ENCODE data around the gene CALHM6. TPM values are rescaled to one million over a fixed set of nuclear protein-coding genes. Genes with fewer than 3 reads are reported as not detected.
"Not testable (repeated sequence)": the region's sequence is repeated elsewhere in the genome, so short reads cannot be mapped to it uniquely, and the experiment has no call there.

The CALHM6 gene
- total RNA-seq, 1 experiment from 2014 or later = not detected

GRCh38 chr6:116492331-116493067 lies 31.3 kb downstream of the CALHM6 start:
- peaks cover 11% of the 10 kb centered on the region for H3K27me3 Mint-ChIP-seq (ENCODE audit: insufficient read depth, unreplicated experiment)
- Histone ChIP-seq H3K9me3 (no peaks in the 10 kb centered on the region), H3K36me3 (ENCODE audit: control insufficient read depth, insufficient read depth, low read length) (no peaks in the 10 kb centered on the region), H3K4me3 (ENCODE audit: low read depth, low read length) (no peak overlapping the region), H3K4me1 (no peaks in the 10 kb centered on the region), H3K27me3 (replicated peaks; ENCODE audit: control insufficient read depth, insufficient read depth, low read length) (no peaks in the 10 kb centered on the region)
- TF ChIP-seq, protein P1, sequence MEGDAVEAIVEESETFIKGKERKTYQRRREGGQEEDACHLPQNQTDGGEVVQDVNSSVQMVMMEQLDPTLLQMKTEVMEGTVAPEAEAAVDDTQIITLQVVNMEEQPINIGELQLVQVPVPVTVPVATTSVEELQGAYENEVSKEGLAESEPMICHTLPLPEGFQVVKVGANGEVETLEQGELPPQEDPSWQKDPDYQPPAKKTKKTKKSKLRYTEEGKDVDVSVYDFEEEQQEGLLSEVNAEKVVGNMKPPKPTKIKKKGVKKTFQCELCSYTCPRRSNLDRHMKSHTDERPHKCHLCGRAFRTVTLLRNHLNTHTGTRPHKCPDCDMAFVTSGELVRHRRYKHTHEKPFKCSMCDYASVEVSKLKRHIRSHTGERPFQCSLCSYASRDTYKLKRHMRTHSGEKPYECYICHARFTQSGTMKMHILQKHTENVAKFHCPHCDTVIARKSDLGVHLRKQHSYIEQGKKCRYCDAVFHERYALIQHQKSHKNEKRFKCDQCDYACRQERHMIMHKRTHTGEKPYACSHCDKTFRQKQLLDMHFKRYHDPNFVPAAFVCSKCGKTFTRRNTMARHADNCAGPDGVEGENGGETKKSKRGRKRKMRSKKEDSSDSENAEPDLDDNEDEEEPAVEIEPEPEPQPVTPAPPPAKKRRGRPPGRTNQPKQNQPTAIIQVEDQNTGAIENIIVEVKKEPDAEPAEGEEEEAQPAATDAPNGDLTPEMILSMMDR (IDR thresholded peaks at IDR 0.05; ENCODE audit: insufficient read depth in 1 of 2, low read depth in 1 of 2, low read length in 1 of 2, severe bottlenecking in 1 of 2, unreplicated experiment in 1 of 2) = no peak
- H3K27ac Mint-ChIP-seq (ENCODE audit: unreplicated experiment) = no peak overlapping the region
- ChIA-PET POLR2A (no interaction called here), CTCF (no interaction called here)
- intact Hi-C loops (cut with micrococcal nuclease; ENCODE audit: unreplicated experiment) = no loop called here
- no peaks in the 10 kb centered on the region for H3K4me1 Mint-ChIP-seq (ENCODE audit: low read depth, unreplicated experiment)
- H3K4me3 Mint-ChIP-seq (ENCODE audit: unreplicated experiment) = no peak overlapping the region
- no TSS peak for BruUV-seq (replicated peaks)
- no peak for DNase-seq
- no peaks in the 10 kb centered on the region for H3K36me3 Mint-ChIP-seq (ENCODE audit: insufficient read depth, unreplicated experiment)
- H3K9me3 Mint-ChIP-seq (ENCODE audit: unreplicated experiment) = peaks cover 9% of the 10 kb centered on the region

GRCh38 chr6:116495161-116495560 lies 34.0 kb downstream of the CALHM6 start:
- H3K27me3 ChIP-seq (replicated peaks; ENCODE audit: control insufficient read depth, insufficient read depth, low read length); H3K4me1 Mint-ChIP-seq (ENCODE audit: low read depth, unreplicated experiment); H3K36me3 ChIP-seq (ENCODE audit: control insufficient read depth, insufficient read depth, low read length); CTCF ChIA-PET; H3K27me3 Mint-ChIP-seq (ENCODE audit: insufficient read depth, unreplicated experiment); H3K9me3 Mint-ChIP-seq (ENCODE audit: unreplicated experiment); H3K9me3 ChIP-seq; H3K36me3 Mint-ChIP-seq (ENCODE audit: insufficient read depth, unreplicated experiment); DNase-seq; H3K4me3 ChIP-seq (ENCODE audit: low read depth, low read length); H3K27ac Mint-ChIP-seq (ENCODE audit: unreplicated experiment); H3K4me3 Mint-ChIP-seq (ENCODE audit: unreplicated experiment); BruUV-seq (replicated peaks); POLR2A ChIA-PET; H3K4me1 ChIP-seq; intact Hi-C loops (cut with micrococcal nuclease; ENCODE audit: unreplicated experiment): not testable (repeated sequence)

DNA sequence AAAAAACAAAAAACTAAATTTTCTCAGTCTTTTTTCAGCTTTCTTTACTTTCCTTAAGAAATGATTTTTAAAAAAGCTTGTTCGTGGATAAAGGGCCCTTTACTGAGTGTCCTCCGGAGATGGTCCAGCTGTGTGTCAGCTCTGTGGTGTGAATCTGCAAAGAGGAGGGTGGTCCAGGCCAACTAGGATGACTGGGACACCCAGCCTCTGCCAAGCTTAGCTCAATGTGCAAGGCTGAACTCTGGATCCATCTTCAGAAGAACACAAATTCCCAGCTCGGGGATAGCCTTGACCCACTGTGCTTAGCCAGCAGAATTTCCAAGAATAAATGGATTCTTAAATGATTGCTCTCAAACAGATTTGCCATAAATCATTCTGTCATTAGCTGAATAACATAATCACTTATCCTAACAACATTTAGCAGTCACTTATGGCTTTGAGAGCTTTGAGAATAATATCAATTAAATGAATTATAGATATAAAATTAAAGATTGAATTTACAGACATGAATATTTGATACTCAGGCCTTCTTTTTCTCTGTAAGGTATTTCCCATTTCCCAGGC lies 36.0 kb downstream of the CALHM6 start:
- H3K4me3 Mint-ChIP-seq (ENCODE audit: unreplicated experiment) = no peak overlapping the region
- no peaks in the 10 kb centered on the region for H3K27me3 ChIP-seq (replicated peaks; ENCODE audit: control insufficient read depth, insufficient read depth, low read length)
- H3K27me3 Mint-ChIP-seq (ENCODE audit: insufficient read depth, unreplicated experiment) = peaks cover 5% of the 10 kb centered on the region
- no peaks in the 10 kb centered on the region for H3K36me3 ChIP-seq (ENCODE audit: control insufficient read depth, insufficient read depth, low read length)
- H3K4me1 Mint-ChIP-seq (ENCODE audit: low read depth, unreplicated experiment) = no peaks in the 10 kb centered on the region
- no TSS peak for BruUV-seq (replicated peaks)
- TF ChIP-seq, protein P1 (IDR thresholded peaks at IDR 0.05; ENCODE audit: insufficient read depth in 1 of 2, low read depth in 1 of 2, low read length in 1 of 2, severe bottlenecking in 1 of 2, unreplicated experiment in 1 of 2) = no peak
- no peak overlapping the region for H3K4me3 ChIP-seq (ENCODE audit: low read depth, low read length)
- H3K27ac Mint-ChIP-seq (ENCODE audit: unreplicated experiment) = no peak overlapping the region
- H3K4me1 ChIP-seq = 0 out of 2 replicates have a peak, but pooled peaks cover 4% of the 10 kb centered on the region
- H3K9me3 ChIP-seq = no peaks in the 10 kb centered on the region
- DNase-seq = no peak
- intact Hi-C loops (cut with micrococcal nuclease; ENCODE audit: unreplicated experiment) = no loop called here
- H3K36me3 Mint-ChIP-seq (ENCODE audit: insufficient read depth, unreplicated experiment) = no peaks in the 10 kb centered on the region
- POLR2A ChIA-PET = interaction anchor here (0.7 kb wide), 1 partner anchor 74 kb away, joined by 4 read pairs; the partner anchor contains the start of gene RWDD1
- peaks cover 6% of the 10 kb centered on the region for H3K9me3 Mint-ChIP-seq (ENCODE audit: unreplicated experiment)
- CTCF ChIA-PET = no interaction called here
